Peyer's patch (tissue), 4 donors: ENCODE results near the gene RRP15. TPM values are rescaled to one million over a fixed set of nuclear protein-coding genes. Genes with fewer than 3 reads are reported as not detected.

Source experiments
- DNase-seq, 3 donors: peaks; one replicate each; pipeline ENCODE4 v3.0.0-alpha.2; 2017 to 2019
- H3K27ac ChIP-seq, 4 donors: fragments of 200-600 bp; sonication (generic); one replicate each; pipeline ENCODE4 v1.5.1; 2016 to 2019
- H3K27me3 ChIP-seq, 2 donors: fragments of 200-600 bp; sonication (generic); one replicate each; pipeline ENCODE4 v1.5.1; 2019
- H3K36me3 ChIP-seq, 3 donors: fragments of 200-600 bp; sonication (generic); one replicate each; pipeline ENCODE4 v1.5.1; 2016 to 2019
- H3K4me1 ChIP-seq, 4 donors: fragments of 200-600 bp; sonication (generic); one replicate each; pipeline ENCODE4 v1.5.1; 2016 to 2019
- H3K4me3 ChIP-seq, 4 donors: fragments of 200-600 bp; sonication (generic); 1 replicate in 3 of 4; 2 replicates in 1 of 4; pipeline ENCODE4 v1.5.1; 2016 to 2019; ENCODE audit warnings: mild to moderate bottlenecking in 1 of 4
- H3K9me3 ChIP-seq, 4 donors: fragments of 200-600 bp; sonication (generic); one replicate each; pipeline ENCODE4 v1.5.1; 2016 to 2019; ENCODE audit warnings: mild to moderate bottlenecking in 1 of 4
- POLR2A ChIP-seq, 2 donors: fragments of 450-650 bp; IDR thresholded peaks; one replicate each; pipeline ENCODE4 v1.5.1; 2017; ENCODE audit warnings: antibody characterized with exemption in 2 of 2, mild to moderate bottlenecking in 2 of 2, moderate library complexity in 2 of 2
- total RNA-seq, 4 donors: library from RNA; depleted of rRNA; stranded (reverse); fragments of >200 nt; gene quantifications; one replicate each; pipeline ENCODE4 v1.1.0, GENCODE V29; 2016
- TF ChIP-seq, protein P1 (sequence below), 6 experiments: fragments of 450-650 bp in 4 of 6; fragments of 200-600 bp in 2 of 6; sonication (generic) in 1 of 6; IDR thresholded peaks; one replicate each; pipeline ENCODE4 v1.5.1; 2017 to 2019; ENCODE audit warnings: antibody characterized with exemption in 6 of 6, mild to moderate bottlenecking in 3 of 6, moderate library complexity in 1 of 6

RRP15 gene
- total RNA-seq, 4 donors from 2014 or later, result 2.1 to 8.3 (median 2.5) TPM

DNA sequence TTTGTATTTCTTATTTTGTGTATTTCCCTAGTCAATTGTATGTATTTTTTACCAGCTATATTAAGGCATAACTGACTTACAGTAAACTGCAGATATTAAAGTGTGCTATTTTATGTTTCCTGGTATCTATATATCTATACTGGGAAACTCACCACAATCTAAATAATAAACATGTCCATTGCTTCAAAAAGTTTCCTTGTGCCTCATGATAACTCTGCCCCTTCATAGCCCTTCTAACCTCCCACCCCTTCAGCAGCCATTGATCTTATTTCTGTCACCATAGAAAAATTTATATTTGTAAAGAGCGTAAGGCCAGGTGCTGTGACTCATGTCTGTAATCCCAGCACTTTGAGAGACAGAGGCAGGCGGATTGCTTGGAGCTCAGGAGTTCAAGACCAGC is 9.3 kb upstream of the RRP15 start:
- no peaks in the 10 kb centered on the region for H3K4me1 ChIP-seq
- H3K4me3 ChIP-seq, result no peak overlapping the region
- no peaks in the 10 kb centered on the region for H3K27me3 ChIP-seq
- no peaks in the 10 kb centered on the region for H3K9me3 ChIP-seq
- TF ChIP-seq, protein P1, sequence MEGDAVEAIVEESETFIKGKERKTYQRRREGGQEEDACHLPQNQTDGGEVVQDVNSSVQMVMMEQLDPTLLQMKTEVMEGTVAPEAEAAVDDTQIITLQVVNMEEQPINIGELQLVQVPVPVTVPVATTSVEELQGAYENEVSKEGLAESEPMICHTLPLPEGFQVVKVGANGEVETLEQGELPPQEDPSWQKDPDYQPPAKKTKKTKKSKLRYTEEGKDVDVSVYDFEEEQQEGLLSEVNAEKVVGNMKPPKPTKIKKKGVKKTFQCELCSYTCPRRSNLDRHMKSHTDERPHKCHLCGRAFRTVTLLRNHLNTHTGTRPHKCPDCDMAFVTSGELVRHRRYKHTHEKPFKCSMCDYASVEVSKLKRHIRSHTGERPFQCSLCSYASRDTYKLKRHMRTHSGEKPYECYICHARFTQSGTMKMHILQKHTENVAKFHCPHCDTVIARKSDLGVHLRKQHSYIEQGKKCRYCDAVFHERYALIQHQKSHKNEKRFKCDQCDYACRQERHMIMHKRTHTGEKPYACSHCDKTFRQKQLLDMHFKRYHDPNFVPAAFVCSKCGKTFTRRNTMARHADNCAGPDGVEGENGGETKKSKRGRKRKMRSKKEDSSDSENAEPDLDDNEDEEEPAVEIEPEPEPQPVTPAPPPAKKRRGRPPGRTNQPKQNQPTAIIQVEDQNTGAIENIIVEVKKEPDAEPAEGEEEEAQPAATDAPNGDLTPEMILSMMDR (IDR thresholded peaks at IDR 0.05), result no peak
- no peak for TF ChIP-seq POLR2A (IDR thresholded peaks at IDR 0.05)
- H3K27ac ChIP-seq, result no peak overlapping the region
- DNase-seq, result no peak
- H3K36me3 ChIP-seq, result no peaks in the 10 kb centered on the region

DNA sequence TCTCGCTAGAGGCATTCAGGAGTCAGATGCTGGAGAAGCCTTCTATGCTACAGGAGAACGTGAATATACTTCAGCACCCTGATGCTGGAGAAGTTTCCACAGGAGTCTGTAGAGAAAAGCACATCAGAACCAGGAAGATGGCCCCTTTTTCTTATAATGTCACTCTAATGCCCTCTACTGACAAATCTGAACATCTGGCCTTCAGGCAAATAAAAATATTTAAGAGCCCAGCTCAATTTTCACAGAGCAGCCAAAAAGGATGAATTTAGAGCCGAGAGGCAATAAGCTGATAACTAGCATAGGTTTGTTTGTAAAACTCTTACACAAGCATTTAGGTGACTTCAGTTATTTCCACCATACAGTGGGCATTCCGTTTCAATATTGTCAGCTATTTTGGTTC is 3.8 kb upstream of the RRP15 start:
- DNase-seq, result no peak

DNA sequence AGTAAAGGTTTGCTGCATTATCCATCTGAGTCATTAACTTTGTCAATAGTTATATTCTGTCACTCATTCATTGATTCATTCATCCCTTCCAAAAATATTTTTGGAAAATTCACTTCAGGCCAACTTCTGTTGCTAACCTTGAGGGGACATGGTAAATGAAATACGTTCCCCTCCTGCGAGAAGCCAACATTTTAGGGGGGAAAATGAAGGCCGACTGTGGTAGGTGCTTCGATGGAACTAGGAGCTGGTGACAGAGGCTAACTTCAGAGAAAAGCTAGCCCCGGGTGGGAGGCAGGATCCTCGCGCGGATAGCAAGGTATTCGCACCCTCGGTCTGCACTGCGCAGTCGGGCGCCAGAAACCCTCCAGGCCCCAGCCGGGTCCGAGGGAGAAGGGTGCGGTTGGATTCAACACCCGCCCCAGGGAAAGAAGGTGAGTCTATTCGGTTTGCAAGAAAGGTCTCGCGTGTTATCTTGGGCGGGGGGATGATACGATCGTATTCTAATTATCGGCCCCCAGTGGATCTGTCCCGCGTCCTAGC is 646 bp upstream of the RRP15 start:
- H3K4me1 ChIP-seq, result peaks cover 0 to 10% (median 6%) of the 10 kb centered on the region in 4 donors
- DNase-seq, result no peak
- H3K27me3 ChIP-seq, result no peaks in the 10 kb centered on the region
- H3K27ac ChIP-seq, result peak overlapping the region; percentile 75 to 82 (median 80)
- no peaks in the 10 kb centered on the region for H3K9me3 ChIP-seq
- no peaks in the 10 kb centered on the region for H3K36me3 ChIP-seq
- TF ChIP-seq, protein P1 (IDR thresholded peaks at IDR 0.05), result no peak
- no peak for TF ChIP-seq POLR2A (IDR thresholded peaks at IDR 0.05)
- H3K4me3 ChIP-seq, result peak overlapping the region; percentile 51 to 75 (median 69)

More for the DNA sequence above, 3.8 kb upstream of the RRP15 start:
- H3K36me3 ChIP-seq, result no peaks in the 10 kb centered on the region
- no peaks in the 10 kb centered on the region for H3K9me3 ChIP-seq
- no peaks in the 10 kb centered on the region for H3K27me3 ChIP-seq
- no peak for TF ChIP-seq POLR2A (IDR thresholded peaks at IDR 0.05)
- TF ChIP-seq, protein P1 (IDR thresholded peaks at IDR 0.05), result no peak
- H3K4me3 ChIP-seq, result no peak overlapping the region
- no peak overlapping the region for H3K27ac ChIP-seq
- peaks cover 0 to 6% (median 4%) of the 10 kb centered on the region in 4 donors for H3K4me1 ChIP-seq

DNA sequence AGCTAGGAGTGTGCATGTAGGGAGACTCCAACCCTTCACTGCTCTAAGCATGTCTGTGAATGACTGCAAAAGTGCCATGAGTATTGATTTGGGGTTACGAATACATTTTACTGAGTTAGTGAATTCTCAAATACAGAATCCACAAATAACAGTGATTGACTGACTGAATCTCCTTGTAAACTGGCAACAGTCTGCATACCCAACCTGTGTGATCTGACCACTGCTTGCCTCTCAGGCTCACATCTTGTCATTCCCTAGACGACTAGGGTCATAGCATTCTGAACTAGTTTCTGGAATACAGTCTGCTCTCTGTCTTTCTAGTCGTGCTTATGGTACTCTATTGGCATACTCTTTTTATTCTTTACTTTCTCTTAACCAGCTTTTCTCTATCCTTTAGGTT is 7.4 kb downstream of the RRP15 start:
- Histone ChIP-seq H3K36me3 (peaks cover 0 to 5% (median 0%) of the 10 kb centered on the region in 3 donors), H3K27me3 (no peaks in the 10 kb centered on the region)
- no peak for TF ChIP-seq POLR2A (IDR thresholded peaks at IDR 0.05)
- TF ChIP-seq, protein P1 (IDR thresholded peaks at IDR 0.05), result no peak

DNA sequence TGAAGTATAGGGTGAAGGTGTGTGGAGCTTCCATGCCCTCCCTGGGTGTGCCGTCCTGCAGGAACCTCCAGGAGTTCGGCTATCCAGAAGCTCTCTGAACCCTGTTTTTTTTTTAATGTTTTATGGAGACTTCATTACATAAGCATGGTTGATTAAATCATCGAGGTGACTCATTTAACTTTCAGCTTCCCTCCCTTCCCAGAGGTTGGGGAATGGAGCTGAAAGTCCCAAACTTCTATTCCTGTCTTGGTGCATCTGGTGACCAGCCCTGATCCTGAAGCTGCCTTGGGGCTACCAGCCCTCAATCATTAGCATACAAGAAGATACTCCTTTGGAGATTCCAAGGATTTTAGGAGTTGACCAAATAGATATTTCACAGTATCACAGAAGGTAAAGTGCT is 9.5 kb downstream of the RRP15 start:
- Histone ChIP-seq H3K4me1 (no peaks in the 10 kb centered on the region), H3K36me3 (peaks cover 0 to 5% (median 0%) of the 10 kb centered on the region in 3 donors), H3K27me3 (no peaks in the 10 kb centered on the region), H3K27ac (no peak overlapping the region), H3K4me3 (no peak overlapping the region), H3K9me3 (no peaks in the 10 kb centered on the region)
- no peak for DNase-seq
- no peak for TF ChIP-seq POLR2A (IDR thresholded peaks at IDR 0.05)
- TF ChIP-seq, protein P1 (IDR thresholded peaks at IDR 0.05), result no peak

More for the DNA sequence above, 7.4 kb downstream of the RRP15 start:
- no peaks in the 10 kb centered on the region for H3K4me1 ChIP-seq
- no peak overlapping the region for H3K4me3 ChIP-seq
- no peak overlapping the region for H3K27ac ChIP-seq
- DNase-seq, result no peak
- H3K9me3 ChIP-seq, result no peaks in the 10 kb centered on the region
